ENCODE measurements around the gene RPL37. TPM values are rescaled to one million over a fixed set of nuclear protein-coding genes. Genes with fewer than 3 reads are reported as not detected.
"Not testable (repeated sequence)": the region's sequence is repeated elsewhere in the genome, so short reads cannot be mapped to it uniquely, and the experiment has no call there.

The RPL37 gene
- polyA plus RNA-seq (2013, experiment 1 of 2; ENCODE audit: insufficient read length): 1,158 TPM
- polyA plus RNA-seq (2013, experiment 2 of 2; ENCODE audit: insufficient read length): 1,302 TPM

GRCh38 chr5:40834849-40835787, at the start of gene RPL37:
RPL37 (minus strand) TSS chr5:40835222; CDS start chr5:40835185, 37 bp downstream.
- peak; percentile 98 for DNase-seq

DNA sequence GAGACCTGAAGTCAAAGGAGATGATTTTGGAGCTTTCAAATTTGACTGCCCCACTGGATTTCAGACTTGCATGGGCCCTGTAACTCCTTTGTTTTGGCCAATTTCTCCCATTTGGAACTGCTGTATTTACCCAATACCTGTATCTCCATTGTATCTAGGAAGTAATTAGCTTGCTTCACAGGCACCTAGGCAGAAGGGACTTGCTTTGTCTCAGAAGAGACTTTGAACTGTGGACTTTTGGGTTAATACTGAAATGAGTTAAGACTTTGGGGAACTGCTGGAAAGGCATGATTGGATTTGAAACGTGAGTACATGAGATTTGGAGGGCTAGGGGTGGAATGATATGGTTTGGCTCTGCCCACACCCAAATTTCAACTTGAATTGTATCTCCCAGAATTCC, 48.0 kb upstream of the RPL37 start:
- not testable (repeated sequence) for DNase-seq

GRCh38 chr5:40882291-40882690, 47.3 kb upstream of the RPL37 start:
- no peak for DNase-seq

- peak; percentile 28 for DNase-seq
Measured at GRCh38 chr5:40879163-40879942, 44.3 kb upstream of the RPL37 start.

DNA sequence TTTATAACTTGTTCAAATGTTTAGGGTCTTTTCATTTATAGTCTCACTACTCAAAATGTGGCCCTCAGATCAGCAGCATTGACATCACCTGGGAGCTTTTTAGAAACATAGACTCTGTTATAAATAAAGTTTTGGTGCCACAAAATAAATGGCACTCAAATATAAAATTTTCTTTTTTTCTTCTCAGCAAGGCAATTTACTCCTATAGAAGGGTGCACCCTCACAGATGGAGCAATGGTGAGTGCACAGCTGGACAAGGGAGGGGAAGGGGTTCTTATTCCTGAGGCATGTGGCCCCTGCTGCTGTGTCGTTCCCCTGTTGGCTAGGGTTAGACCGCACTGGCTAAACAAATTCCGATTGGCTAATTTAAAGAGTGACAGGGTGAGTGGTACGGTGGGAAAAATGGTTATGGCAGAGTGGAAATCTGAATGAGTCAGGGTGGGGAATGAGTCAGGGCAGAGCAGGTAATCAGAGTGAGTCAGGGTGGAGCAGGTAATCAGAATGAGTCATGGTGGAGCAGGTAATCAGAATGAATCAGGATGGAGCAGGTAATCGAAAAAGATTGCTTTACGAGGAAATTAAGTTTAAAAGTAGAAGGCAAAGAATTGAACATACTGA, 42.5 kb upstream of the RPL37 start:
- DNase-seq: no peak

GRCh38 chr5:40875958-40876357, 40.9 kb upstream of the RPL37 start:
- no peak for DNase-seq

DNA sequence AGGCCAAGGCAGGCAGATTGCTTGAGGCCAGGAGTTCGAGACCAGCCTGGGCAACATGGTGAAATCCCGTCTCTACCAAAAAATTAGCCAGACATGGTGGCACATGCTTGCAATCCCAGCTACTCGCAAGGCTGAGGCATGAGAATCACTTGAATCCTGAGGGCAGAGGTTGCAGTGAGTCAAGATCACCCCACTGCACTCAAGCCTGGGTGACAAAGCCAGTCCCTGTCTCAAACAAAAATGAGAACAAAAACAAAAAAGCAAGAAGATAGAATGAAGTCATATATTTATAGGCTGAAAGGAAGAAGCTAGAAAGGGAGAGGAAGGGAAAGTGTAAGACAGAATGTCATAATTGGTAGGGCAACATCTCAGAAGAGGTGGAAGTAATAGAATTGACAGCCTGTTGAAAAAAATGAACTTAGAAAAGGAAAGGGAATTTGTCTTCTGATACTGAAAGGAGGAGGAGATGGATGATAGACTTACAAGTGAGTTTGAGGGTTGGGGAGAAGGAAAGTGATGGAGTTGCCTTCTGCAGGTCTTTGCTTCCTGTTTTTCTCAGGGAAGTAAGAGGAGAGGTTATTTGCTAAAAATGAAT, 38.4 kb upstream of the RPL37 start:
- DNase-seq: no peak

GRCh38 chr5:40872253-40872652, 37.2 kb upstream of the RPL37 start:
- DNase-seq: not testable (repeated sequence)

GRCh38 chr5:40871177-40871576, 36.2 kb upstream of the RPL37 start:
- no peak for DNase-seq

GRCh38 chr5:40869384-40869783, 34.4 kb upstream of the RPL37 start:
- DNase-seq: no peak

DNA sequence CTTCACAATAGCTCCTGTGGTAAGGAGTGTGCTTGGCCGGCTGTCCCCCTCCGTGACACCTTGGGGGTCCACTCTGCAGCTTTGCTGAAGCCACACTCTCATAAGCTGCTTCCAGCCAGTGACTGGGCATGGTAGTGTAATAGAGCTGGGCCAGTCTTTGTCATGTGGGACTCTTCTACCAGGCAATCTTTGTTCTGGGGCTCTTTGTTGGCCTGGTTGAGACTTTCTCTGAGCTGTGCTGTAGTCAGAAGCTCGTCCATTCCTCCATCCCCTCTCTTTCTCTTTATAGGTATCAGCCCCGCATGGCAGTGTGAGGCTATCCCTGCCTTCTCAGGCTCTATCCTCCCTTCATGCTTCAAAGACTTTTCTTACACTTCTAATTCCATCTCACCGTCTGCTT, 31.8 kb upstream of the RPL37 start:
- DNase-seq: no peak

DNA sequence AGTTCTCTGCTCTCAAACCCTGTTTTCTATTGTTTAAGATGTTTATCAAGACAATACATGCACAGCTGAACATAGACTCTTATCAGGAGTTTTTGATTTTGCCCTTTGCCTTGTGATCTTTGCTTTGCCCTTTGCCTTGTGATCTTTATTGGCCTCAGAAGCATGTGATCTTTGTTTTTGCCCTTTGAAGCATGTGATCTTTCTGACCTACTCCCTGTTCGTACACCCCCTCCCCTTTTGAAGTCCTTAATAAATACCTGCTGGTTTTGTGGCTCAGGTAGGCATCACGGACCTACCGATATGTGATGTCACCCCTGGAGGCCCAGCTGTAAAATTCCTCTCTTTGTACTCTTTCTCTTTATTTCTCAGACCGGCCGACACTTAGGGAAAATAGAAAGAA, 30.0 kb upstream of the RPL37 start:
- not testable (repeated sequence) for DNase-seq

DNA sequence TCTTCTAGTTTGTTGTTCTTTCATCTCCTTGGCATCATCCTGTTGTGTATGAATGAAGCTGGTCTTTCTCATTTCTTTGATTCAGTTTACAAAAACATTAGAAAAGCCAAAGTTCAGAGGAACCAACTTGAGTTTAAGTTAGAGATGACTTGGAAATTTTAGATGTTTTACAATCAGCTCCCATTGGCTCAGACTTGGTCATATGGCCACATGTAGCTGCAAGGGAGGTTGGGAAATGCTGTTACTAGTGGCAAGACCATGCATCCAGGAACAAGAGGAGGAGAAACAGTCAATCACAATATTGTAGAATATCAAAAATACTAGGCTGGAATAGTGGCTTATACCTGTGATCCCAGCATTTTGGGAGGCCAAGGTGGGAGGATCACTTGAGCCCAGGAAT, 25.7 kb upstream of the RPL37 start:
- no peak for DNase-seq

DNA sequence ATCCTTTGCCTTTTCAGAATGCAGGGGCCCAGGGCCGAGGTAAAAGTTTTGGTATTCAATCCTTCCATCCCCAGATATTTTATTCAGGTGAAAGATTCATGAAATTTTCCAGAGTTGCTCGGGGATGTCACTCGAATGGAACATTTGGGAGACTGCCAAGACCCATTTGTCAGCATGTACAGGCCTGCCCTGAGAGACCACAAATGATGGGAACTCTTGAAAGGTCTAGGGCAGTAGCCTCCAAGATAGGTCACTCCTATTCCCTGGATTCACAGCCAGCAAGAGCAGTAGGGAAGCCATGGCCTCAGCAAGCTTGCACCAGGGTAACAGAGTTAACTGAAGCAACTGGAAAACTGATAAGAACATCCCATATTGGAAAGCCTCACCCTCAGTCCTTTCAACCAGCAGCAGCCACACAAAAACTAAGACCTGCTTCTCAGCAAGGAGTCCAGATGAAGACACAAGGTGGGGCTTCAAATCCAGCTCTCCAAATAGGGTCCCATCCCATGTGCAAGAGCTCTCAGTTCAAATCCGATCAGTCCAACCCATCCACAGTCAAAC, 18.7 kb upstream of the RPL37 start:
- no peak for DNase-seq

DNA sequence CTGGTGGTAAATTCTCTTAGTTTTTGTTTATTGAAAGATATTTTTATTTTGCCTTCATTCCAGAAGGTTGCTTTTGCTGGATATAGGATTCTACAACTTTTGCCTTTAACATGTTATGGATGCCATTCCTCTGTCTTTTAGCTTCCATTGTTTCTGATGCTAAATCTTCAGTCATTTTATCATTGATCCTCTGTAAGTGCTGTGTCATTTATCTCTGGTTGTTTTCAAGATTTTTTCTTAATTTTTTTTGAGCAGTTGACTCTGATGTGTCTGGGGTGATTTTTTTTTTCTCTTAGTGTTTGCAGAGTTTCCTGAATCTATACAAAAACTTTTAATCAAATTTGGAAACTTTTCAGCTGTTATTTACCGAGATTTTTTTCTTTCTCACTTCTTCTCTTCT, 12.5 kb upstream of the RPL37 start:
- no peak for DNase-seq

DNA sequence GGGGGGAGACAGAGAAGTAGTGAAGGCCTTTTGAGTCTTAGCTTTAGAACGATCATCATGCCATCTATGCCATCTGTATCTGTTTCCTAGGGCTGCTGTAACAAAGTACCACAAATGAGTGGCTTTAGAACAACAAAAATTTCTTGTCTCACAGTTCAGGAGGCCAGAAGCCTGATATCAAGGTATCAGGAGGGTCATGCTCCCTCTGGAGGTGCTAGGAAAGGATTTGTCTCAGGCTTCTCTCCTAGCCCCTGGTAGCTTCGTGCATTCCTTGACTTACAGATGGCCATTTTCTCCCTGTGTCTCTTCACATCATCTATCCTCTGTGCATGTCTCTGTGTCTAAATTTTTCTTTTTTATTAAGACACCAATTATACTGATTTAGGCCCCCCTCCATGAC, 11.3 kb upstream of the RPL37 start:
- no peak for DNase-seq

DNA sequence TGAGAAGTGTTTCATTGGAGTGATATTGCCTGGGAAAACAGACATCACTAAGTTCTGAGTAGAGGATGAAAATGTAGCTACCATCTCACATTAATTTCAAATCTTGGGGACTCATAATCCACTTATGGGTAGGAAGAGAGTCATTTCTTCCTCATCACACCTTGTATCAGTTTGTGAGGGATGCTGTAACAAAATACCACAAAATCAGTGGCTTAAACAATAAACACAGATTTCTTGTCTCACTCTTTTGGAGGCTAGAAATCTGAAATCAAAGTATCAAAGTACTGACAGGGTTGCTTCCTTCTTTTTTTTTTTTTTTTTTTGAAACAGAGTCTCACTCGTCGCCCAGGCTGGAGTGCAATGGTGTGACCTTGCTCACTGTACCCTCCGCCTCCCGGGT, 9.5 kb upstream of the RPL37 start:
- DNase-seq: no peak

DNA sequence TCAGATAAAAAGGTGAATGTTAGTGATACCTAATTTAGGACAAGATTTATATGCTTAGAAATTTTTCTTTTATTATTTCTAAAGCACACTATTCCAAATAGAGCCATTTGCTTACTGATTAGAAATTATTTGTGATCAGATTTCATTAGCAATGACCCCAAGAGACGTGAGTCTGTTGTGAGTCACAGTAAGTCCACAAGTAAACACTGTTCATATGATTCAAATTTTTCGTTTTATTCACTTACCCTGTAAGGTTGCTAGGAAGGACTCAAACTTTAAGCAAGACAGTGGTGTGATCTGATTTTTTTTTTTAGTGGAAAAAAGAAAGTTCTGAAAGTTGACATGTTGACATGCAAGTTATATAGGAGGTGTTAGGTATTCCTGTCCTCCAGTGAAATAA, 7.3 kb upstream of the RPL37 start:
- DNase-seq: no peak

- DNase-seq: no peak
Measured at GRCh38 chr5:40841068-40841805, 6.2 kb upstream of the RPL37 start, which contains the start of gene CARD6. CARD6 (plus strand) TSS chr5:40841367; CDS start chr5:40841383, 16 bp downstream.

DNA sequence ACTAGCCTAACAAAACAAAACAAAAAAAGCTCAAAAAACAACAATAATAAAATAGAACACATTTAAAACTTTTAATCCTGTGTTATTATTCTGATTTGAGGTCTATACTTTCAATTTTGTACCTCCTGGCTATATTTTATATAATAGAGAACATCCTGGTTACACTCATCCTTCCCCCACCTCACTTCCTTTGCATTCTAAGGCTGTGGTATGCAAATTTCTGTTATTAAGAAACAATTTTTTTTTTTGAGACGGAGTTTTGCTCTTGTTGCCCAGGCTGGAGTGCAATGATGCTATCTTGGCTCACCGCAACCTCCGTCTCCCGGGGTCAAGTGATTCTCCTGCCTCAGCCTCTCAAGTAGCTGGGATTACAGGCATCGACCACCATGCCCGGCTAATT, 3.1 kb upstream of the RPL37 start:
- DNase-seq: no peak

GRCh38 chr5:40834391-40834848, 602 bp downstream of the RPL37 start:
- DNase-seq: peak; percentile 30
